ENCODE measurements around the gene HPCAL1. TPM values are rescaled to one million over a fixed set of nuclear protein-coding genes. Genes with fewer than 3 reads are reported as not detected.

The HPCAL1 gene
- total RNA-seq, 1 donor from 2014 or later, result 3.7 TPM

GRCh38 chr2:10460366-10460796, 157.7 kb downstream of the HPCAL1 start:
- H2AFZ ChIP-seq (replicated peaks), result no peak overlapping the region
- H3K9ac ChIP-seq, result no peak overlapping the region
- no peaks in the 10 kb centered on the region for H3K4me1 ChIP-seq
- Mint-ChIP-seq H3K4me1 (peaks cover 12% of the 10 kb centered on the region), H3K27me3 (ENCODE audit: insufficient read depth, low read depth) (peaks cover 14% of the 10 kb centered on the region), H3K36me3 (no peaks in the 10 kb centered on the region), H3K27ac (no peak overlapping the region), H3K4me3 (no peak overlapping the region), H3K9me3 (no peaks in the 10 kb centered on the region)
- H4K20me1 ChIP-seq (ENCODE audit: low read depth), result no peaks in the 10 kb centered on the region
- H3K4me2 ChIP-seq, result no peak overlapping the region
- no peak for TF ChIP-seq EZH2 (IDR thresholded peaks at IDR 0.05)
- no peak for TF ChIP-seq CTCF (IDR thresholded peaks at IDR 0.05)
- TF ChIP-seq EZH2phosphoT487 (IDR thresholded peaks at IDR 0.05), result no peak
- no peaks in the 10 kb centered on the region for H3K79me2 ChIP-seq (ENCODE audit: low read depth)
- no peaks in the 10 kb centered on the region for H3F3A ChIP-seq (ENCODE audit: low read depth)
- H3K27ac ChIP-seq, result no peak overlapping the region
- H3K36me3 ChIP-seq, result no peaks in the 10 kb centered on the region
- DNase-seq (ENCODE audit: low spot score), result no peak
- no peaks in the 10 kb centered on the region for H3K9me3 ChIP-seq (ENCODE audit: low read depth)
- H3K4me3 ChIP-seq, result no peak overlapping the region
- no peaks in the 10 kb centered on the region for H3K27me3 ChIP-seq

GRCh38 chr2:10462178-10463083, 159.7 kb downstream of the HPCAL1 start:
- no peaks in the 10 kb centered on the region for H3K36me3 Mint-ChIP-seq
- no peak for DNase-seq (ENCODE audit: low spot score)
- H3K4me1 Mint-ChIP-seq, result no peaks in the 10 kb centered on the region
- H3K27ac Mint-ChIP-seq, result no peak overlapping the region
- H3K9me3 ChIP-seq (ENCODE audit: low read depth), result no peaks in the 10 kb centered on the region
- no peaks in the 10 kb centered on the region for H3K36me3 ChIP-seq
- H3K4me2 ChIP-seq, result no peak overlapping the region
- H3K4me3 ChIP-seq, result no peak overlapping the region
- H3K4me3 Mint-ChIP-seq, result no peak overlapping the region
- H3K4me1 ChIP-seq, result no peaks in the 10 kb centered on the region
- H3K79me2 ChIP-seq (ENCODE audit: low read depth), result no peaks in the 10 kb centered on the region
- H3K27me3 Mint-ChIP-seq (ENCODE audit: insufficient read depth, low read depth), result peaks cover 10% of the 10 kb centered on the region
- H3K27me3 ChIP-seq, result no peaks in the 10 kb centered on the region
- TF ChIP-seq CTCF (IDR thresholded peaks at IDR 0.05) (no peak), EZH2 (IDR thresholded peaks at IDR 0.05) (no peak), EZH2phosphoT487 (IDR thresholded peaks at IDR 0.05) (no peak)
- H3K9ac ChIP-seq, result no peak overlapping the region
- H3K27ac ChIP-seq, result no peak overlapping the region
- no peak overlapping the region for H2AFZ ChIP-seq (replicated peaks)
- H3K9me3 Mint-ChIP-seq, result no peaks in the 10 kb centered on the region
- H4K20me1 ChIP-seq (ENCODE audit: low read depth), result no peaks in the 10 kb centered on the region
- no peaks in the 10 kb centered on the region for H3F3A ChIP-seq (ENCODE audit: low read depth)

- Mint-ChIP-seq H3K4me3 (no peak overlapping the region), H3K4me1 (peaks cover 8% of the 10 kb centered on the region), H3K27me3 (ENCODE audit: insufficient read depth, low read depth) (peaks cover 12% of the 10 kb centered on the region), H3K27ac (no peak overlapping the region), H3K36me3 (no peaks in the 10 kb centered on the region), H3K9me3 (no peaks in the 10 kb centered on the region)
- H3K9ac ChIP-seq, result no peak overlapping the region
- no peaks in the 10 kb centered on the region for H3F3A ChIP-seq (ENCODE audit: low read depth)
- H3K79me2 ChIP-seq (ENCODE audit: low read depth), result no peaks in the 10 kb centered on the region
- no peak for DNase-seq (ENCODE audit: low spot score)
- H3K27me3 ChIP-seq, result no peaks in the 10 kb centered on the region
- no peak overlapping the region for H2AFZ ChIP-seq (replicated peaks)
- no peaks in the 10 kb centered on the region for H3K4me1 ChIP-seq
- no peak overlapping the region for H3K4me2 ChIP-seq
- no peak overlapping the region for H3K4me3 ChIP-seq
- TF ChIP-seq CTCF (IDR thresholded peaks at IDR 0.05), result no peak
- no peak for TF ChIP-seq EZH2phosphoT487 (IDR thresholded peaks at IDR 0.05)
- no peak for TF ChIP-seq EZH2 (IDR thresholded peaks at IDR 0.05)
- no peaks in the 10 kb centered on the region for H3K9me3 ChIP-seq (ENCODE audit: low read depth)
- no peak overlapping the region for H3K27ac ChIP-seq
- H4K20me1 ChIP-seq (ENCODE audit: low read depth), result no peaks in the 10 kb centered on the region
- H3K36me3 ChIP-seq, result no peaks in the 10 kb centered on the region
Observed at GRCh38 chr2:10465910-10466309, 163.2 kb downstream of the HPCAL1 start.

Measured in neural progenitor cell (in vitro differentiated cells).